Activated B cell treated with CpG ODN at 0.5 μM for 24 hours (primary cell): ENCODE data around the gene PIEZO1. TPM values are rescaled to one million over a fixed set of nuclear protein-coding genes. Genes with fewer than 3 reads are reported as not detected.
A peak's percentile ranks its signal among the peaks of the same experiment; 100 is the strongest.

Experiments used
- ATAC-seq: fragments of 200-7000 bp; cut with Tn5 transposase; one replicate; pipeline ENCODE4 v1.10.0; 2021; ENCODE audit warnings: low read depth, mild to moderate bottlenecking, moderate library complexity
- CTCF ChIA-PET: fragments of 350-600 bp; sonication (Branson Sonifier 250); formaldehyde crosslinking; loops from one replicate; lab custom pipeline; 2021; ENCODE audit warnings: antibody characterized with exemption; lab: Charles Lee
- POLR2A ChIA-PET: fragments of 350-600 bp; sonication (Branson Sonifier 250); formaldehyde crosslinking; loops from one replicate; lab custom pipeline; 2021; ENCODE audit warnings: antibody characterized with exemption; lab: Charles Lee
- DNase-seq: peaks from one replicate; pipeline ENCODE4 v3.0.0; 2022
- H3K27ac Mint-ChIP-seq: one replicate; pipeline ENCODE4 v1.8.0; 2020; ENCODE audit warnings: mixed read lengths
- H3K27me3 Mint-ChIP-seq: one replicate; pipeline ENCODE4 v1.8.0; 2021; ENCODE audit warnings: mixed read lengths
- H3K36me3 Mint-ChIP-seq: one replicate; pipeline ENCODE4 v1.8.0; 2021; ENCODE audit warnings: low read depth, mixed read lengths
- H3K4me1 Mint-ChIP-seq: one replicate; pipeline ENCODE4 v1.8.0; 2021; ENCODE audit warnings: mixed read lengths
- H3K4me3 Mint-ChIP-seq: one replicate; pipeline ENCODE4 v1.8.0; 2020; ENCODE audit warnings: mild to moderate bottlenecking, mixed read lengths
- H3K9me3 Mint-ChIP-seq: one replicate; pipeline ENCODE4 v1.8.0; 2020; ENCODE audit warnings: mixed read lengths
- CTCF ChIP-seq: fragments of 200-600 bp; IDR thresholded peaks from one replicate; pipeline ENCODE4 v1.8.0; 2022; ENCODE audit warnings: antibody characterized with exemption, mild to moderate bottlenecking
- intact Hi-C: fragments of 100-400 bp; cut with micrococcal nuclease; formaldehyde crosslinking; loops from one replicate; pipeline ENCODE4 v1.15.1; 2024
- total RNA-seq: library from RNA; stranded (reverse); gene quantifications from 2 replicates; pipeline ENCODE4 v1.2.3, GENCODE V29; 2022

The PIEZO1 gene
- total RNA-seq, 1 donor from 2014 or later = 85.9 TPM

DNA sequence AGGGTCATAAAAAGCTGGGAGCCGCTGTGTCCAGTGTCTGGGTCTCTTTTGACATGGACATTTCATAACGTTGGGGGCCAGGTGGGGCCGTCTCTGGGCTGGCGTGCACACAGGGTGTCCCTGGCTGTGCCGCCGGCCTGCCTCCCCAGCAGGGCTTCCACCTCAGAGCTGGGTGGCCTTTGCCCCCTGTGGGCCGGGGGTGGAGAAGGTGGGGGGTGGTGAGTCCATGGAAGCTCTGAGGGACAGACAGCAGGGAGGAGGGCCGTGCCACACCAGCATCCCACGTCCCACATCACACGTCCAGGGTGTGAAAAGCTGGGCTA is 97.8 kb downstream of the PIEZO1 start:
- ATAC-seq = no peak
- H3K36me3 Mint-ChIP-seq = no peaks in the 10 kb centered on the region
- H3K27me3 Mint-ChIP-seq = no peaks in the 10 kb centered on the region
- H3K27ac Mint-ChIP-seq = no peak overlapping the region
- CTCF ChIA-PET = interaction anchor here (1.2 to 3.9 kb wide), 2 partner anchors 11 to 14 kb away, joined by 3 to 17 read pairs; no protein-coding TSS in a partner anchor
- POLR2A ChIA-PET = interaction anchor here (0.6 to 2.5 kb wide), 5 partner anchors 13 to 1114 kb away, joined by 4 to 13 read pairs (median 8); no protein-coding TSS in a partner anchor
- intact Hi-C loops = loop anchor here (5.0 to 10.0 kb wide), 2 partner anchors 115 to 232 kb away; partner anchors contain the start of genes ZC3H18 and ZFPM1
- TF ChIP-seq CTCF = no peak
- no peaks in the 10 kb centered on the region for H3K9me3 Mint-ChIP-seq
- no peak for DNase-seq
- H3K4me3 Mint-ChIP-seq = peak overlapping the region; percentile 15
- H3K4me1 Mint-ChIP-seq = peaks cover 46% of the 10 kb centered on the region

DNA sequence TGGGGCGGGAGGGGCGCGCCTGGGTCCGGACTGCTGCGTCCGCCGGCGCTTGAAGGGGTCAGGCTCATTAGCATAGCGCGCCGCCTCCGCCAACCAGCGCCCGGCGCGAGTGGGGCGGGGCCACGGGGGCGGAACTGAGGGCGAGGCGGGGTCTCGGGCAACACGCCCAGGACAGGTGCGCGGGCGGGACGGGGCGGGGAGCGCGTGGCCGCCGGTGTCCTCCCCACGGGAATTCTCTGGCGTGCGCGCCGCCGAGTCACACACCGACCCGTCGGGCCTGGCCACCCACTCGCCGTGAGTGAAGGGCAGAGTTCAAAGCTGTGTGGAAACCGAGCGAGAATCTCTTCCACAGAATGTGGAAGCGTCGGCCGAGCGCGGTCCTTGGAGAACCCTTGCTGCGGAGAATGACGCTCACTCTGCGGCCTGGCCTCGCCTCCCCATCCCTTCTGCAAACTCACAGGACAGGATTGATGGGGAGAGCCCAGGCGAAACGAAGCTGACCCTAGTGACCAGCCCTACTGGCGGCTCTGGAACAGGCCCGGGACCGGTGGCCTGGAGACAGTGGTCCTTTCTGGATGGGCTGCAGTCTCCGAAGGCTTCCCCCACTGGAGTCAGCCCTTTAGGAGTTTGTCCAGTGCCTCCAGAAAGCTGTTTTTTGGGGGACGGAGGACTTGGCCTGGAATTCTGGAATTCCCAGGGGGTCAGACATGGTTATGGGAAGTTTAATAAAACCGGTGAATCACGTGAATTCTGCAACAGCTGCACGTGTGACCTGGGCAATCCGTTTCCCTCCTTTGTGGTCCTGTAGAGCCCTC is 98.4 kb downstream of the PIEZO1 start, which contains the start of gene SNAI3:
Gene SNAI3, minus strand, starts transcription at position 69 of the 815 bp plus-strand sequence. CDS start 101 bp downstream, outside the sequence.
- intact Hi-C loops = loop anchor here (1.0 to 10.0 kb wide), 7 partner anchors 15 to 232 kb away; partner anchors contain the start of genes CTU2, CYBA, MVD and RNF166
- Mint-ChIP-seq H3K4me3 (peak within 1 kb of the TSS; percentile 83), H3K27me3 (no peaks in the 10 kb centered on the region), H3K36me3 (no peaks in the 10 kb centered on the region), H3K9me3 (no peaks in the 10 kb centered on the region), H3K27ac (no peak within 1 kb of the TSS), H3K4me1 (peaks cover 46% of the 10 kb centered on the region)
- peak; percentile 74 for ATAC-seq
- TF ChIP-seq CTCF = no peak
- peak; percentile 94 for DNase-seq
- ChIA-PET CTCF (interaction anchor here (1.2 to 3.9 kb wide), 2 partner anchors 11 to 15 kb away, joined by 3 to 17 read pairs; no protein-coding TSS in a partner anchor), POLR2A (interaction anchor here (0.8 to 2.5 kb wide), 7 partner anchors 14 to 531 kb away, joined by 3 to 13 read pairs (median 4); partner anchors contain the start of gene ZNF778)

- DNase-seq (no peak), ATAC-seq (peak; percentile 15)
- Mint-ChIP-seq H3K4me1 (peaks cover 48% of the 10 kb centered on the region), H3K27ac (no peak overlapping the region), H3K9me3 (no peaks in the 10 kb centered on the region), H3K4me3 (peak overlapping the region; percentile 83), H3K27me3 (no peaks in the 10 kb centered on the region), H3K36me3 (no peaks in the 10 kb centered on the region)
- intact Hi-C loops = loop anchor here (1.0 to 10.0 kb wide), 7 partner anchors 15 to 231 kb away; partner anchors contain the start of genes CTU2, CYBA, MVD and RNF166
- ChIA-PET CTCF (interaction anchor here (3.9 kb wide), 1 partner anchor 15 kb away, joined by 17 read pairs; no protein-coding TSS in a partner anchor), POLR2A (interaction anchor here (0.8 to 2.5 kb wide), 6 partner anchors 14 to 532 kb away, joined by 3 to 13 read pairs (median 3); partner anchors contain the start of gene ZNF778)
- TF ChIP-seq CTCF = no peak
Measured at GRCh38 chr16:88686062-88686438, 99.0 kb downstream of the PIEZO1 start.

DNA sequence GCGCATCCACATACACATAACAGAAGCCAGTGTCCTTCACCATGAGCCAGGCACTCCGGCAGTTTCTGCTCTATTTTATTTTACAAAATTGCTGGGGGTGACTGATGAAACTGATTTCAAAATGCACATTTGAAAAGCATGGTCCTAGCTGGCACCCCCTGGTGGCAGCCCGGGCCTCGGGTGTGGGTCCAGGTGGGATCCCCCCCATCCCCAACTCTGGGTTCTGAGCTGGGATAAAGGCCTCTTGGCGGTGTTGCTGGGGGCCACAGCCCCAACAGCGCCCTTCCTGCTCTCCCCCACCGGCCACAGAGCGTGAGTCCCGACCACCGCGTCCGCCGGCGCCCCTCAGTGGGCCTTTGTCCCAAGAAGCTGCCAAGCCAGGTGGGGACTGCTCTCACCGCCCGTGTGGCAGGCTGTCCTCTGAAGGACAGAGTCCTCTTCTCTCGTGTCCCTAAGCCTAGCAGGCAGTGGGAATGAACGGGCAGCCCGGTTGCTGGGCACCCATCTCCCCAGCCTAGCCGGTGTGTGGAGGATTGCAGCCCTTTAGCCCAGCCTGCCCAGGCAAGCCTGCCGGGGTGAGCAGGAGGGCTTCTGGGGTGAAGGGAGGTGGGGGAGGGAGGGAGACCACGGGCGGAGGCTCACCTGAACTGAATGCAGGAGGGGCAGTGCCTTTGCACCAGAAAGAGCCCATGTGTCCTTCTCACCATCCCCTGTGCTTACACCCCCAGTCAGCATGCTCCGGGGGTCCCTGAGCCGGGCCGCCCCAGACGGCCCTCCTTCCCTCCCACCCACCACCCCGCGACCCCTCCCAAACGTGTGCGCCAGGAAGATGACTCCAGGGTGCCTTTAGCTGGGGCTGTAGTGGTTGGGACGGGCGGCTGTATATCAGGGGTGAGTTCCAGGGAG is 99.6 kb downstream of the PIEZO1 start:
- H3K36me3 Mint-ChIP-seq = peaks cover 2% of the 10 kb centered on the region
- DNase-seq = no peak
- TF ChIP-seq CTCF = no peak
- no peaks in the 10 kb centered on the region for H3K9me3 Mint-ChIP-seq
- intact Hi-C loops = loop anchor here (1.0 to 10.0 kb wide), 7 partner anchors 16 to 231 kb away; partner anchors contain the start of genes CTU2, CYBA, MVD and RNF166
- H3K4me1 Mint-ChIP-seq = peaks cover 46% of the 10 kb centered on the region
- ChIA-PET POLR2A (interaction anchor here (0.7 to 1.5 kb wide), 12 partner anchors 15 to 532 kb away, joined by 3 to 8 read pairs (median 3); partner anchors contain the start of genes CYBA, MVD, ZC3H18 and ZNF778), CTCF (interaction anchor here (1.1 to 3.9 kb wide), 7 partner anchors 16 to 52 kb away, joined by 3 to 17 read pairs (median 5); partner anchors contain the start of gene IL17C)
- H3K27ac Mint-ChIP-seq = no peak overlapping the region
- H3K27me3 Mint-ChIP-seq = no peaks in the 10 kb centered on the region
- ATAC-seq = no peak
- H3K4me3 Mint-ChIP-seq = peak overlapping the region; percentile 83
